ENCODE results near the gene ANP32A. TPM values are rescaled to one million over a fixed set of nuclear protein-coding genes. Genes with fewer than 3 reads are reported as not detected.

The ANP32A gene
- total RNA-seq, 4 donors from 2014 or later: 35.5 to 60.4 (median 47.3) TPM

DNA sequence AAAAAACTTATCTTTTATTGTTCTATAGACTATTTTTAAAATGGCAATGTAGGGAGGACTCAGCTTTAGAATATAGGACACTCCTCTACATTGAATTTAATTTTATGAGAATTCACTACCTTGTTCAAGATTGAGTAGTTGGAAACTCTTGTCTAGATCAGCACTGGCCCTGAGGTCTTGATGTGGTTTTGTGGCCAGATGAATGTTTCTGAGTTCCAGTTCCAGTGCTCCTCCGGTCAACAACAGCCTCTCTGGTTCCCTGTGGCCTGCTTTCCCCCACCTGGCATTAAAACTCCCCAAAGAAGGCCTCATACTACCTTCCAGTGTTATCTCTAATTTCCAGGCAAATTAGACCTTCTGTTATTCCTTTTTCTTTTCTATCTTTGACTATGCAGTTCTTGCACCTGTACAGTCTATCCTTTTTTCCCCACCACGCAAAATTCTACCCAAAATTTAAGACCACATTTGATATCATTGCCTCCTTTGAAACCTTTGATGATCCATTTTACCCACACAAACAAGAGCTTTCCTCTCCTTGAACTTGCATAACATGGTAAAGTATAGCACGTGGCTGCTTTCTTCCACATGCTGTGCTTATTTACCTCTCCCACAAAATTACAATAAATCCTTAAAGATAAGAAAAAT is 9.6 kb upstream of the ANP32A start:
- TF ChIP-seq, protein P1, sequence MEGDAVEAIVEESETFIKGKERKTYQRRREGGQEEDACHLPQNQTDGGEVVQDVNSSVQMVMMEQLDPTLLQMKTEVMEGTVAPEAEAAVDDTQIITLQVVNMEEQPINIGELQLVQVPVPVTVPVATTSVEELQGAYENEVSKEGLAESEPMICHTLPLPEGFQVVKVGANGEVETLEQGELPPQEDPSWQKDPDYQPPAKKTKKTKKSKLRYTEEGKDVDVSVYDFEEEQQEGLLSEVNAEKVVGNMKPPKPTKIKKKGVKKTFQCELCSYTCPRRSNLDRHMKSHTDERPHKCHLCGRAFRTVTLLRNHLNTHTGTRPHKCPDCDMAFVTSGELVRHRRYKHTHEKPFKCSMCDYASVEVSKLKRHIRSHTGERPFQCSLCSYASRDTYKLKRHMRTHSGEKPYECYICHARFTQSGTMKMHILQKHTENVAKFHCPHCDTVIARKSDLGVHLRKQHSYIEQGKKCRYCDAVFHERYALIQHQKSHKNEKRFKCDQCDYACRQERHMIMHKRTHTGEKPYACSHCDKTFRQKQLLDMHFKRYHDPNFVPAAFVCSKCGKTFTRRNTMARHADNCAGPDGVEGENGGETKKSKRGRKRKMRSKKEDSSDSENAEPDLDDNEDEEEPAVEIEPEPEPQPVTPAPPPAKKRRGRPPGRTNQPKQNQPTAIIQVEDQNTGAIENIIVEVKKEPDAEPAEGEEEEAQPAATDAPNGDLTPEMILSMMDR (IDR thresholded peaks at IDR 0.05): no peak
- DNase-seq (ENCODE audit: low spot score) (no peak), ATAC-seq (ENCODE audit: low FRiP score) (no peak)

DNA sequence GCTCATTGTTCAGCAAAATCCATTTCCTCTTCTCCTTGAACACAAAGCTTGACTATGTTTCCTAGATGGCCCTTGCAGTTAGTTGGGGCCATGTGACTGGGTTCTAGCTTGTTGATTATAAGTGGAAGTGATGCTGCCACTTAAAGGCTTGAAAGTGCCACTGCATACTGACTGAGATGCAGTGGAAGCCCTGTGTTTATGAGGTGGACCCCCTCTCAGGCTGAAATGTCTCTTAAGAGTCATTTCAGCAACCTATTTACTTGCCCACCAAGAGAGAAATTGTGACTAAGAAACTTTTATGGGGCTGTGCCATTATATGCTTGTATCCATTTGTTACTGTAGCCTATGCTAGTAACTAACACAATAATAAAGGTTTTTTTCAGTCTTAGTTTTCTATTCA is 8.4 kb upstream of the ANP32A start:
- ATAC-seq (ENCODE audit: low FRiP score): no peak
- no peak for DNase-seq (ENCODE audit: low spot score)
- TF ChIP-seq, protein P1 (IDR thresholded peaks at IDR 0.05): no peak

DNA sequence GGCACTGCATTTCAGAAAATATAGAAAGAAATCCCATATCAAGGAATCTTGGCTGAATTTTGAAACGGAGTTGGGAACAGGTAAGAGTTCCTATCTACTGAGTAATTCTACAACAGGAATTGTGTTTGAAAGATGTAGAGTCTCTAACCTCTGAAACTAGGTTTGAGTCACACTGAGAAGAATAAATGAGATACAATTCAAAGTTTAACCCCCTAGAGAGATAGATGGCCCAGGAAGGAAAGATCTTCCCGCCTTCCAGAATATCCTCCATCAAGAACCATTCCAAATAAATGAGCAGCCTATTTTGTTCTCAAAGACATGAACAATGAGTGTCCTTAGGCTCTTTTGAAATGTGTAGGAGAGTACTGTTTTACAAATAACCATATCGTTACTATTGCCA is 2.9 kb upstream of the ANP32A start:
- DNase-seq (ENCODE audit: low spot score) (no peak), ATAC-seq (ENCODE audit: low FRiP score) (no peak)
- TF ChIP-seq, protein P1 (IDR thresholded peaks at IDR 0.05): no peak

DNA sequence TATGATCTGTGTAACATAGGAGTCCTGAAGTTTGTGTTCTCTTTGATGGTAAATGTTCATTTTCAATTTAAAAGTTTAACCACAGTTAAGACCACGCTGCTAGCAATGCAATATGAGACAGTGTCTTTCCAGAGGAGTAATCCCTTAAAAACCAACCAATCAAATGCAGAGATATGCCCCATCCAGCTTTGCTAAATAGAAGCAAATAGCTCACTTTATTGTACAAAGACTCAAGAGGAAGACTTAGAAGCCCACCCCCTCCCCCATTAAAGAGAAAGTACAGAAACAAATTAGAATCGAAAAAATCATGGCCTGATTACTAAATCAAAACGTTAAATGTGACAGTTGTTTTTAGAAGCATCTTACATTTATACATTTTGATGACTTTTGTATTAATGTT is 2.1 kb upstream of the ANP32A start:
- DNase-seq (ENCODE audit: low spot score) (no peak), ATAC-seq (ENCODE audit: low FRiP score) (no peak)
- TF ChIP-seq, protein P1 (IDR thresholded peaks at IDR 0.05): no peak

DNA sequence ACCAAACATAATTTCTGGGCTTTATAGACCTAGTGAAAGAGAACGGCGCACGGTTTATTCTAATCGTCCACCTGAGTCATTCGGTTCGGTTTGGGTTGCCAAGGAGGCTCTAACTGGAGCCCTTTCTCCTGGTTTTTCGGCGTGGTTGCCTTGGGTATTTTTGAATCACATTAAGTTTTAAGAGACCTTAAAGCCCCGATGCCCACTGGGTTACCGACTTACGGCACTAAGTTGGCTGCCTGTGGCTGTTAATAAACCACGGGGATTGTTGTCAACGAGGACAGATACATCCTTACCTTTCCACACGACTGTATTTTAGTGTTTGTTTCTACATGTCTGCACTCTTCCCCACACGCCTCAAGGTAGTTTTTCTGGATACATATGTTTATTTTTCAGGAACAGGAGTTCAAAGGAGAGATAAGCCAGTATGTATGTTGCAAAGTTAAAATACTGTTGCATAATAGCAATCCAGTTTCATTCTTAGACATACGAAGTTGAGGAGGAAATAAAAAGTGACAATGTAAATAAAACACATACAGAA is 1.2 kb upstream of the ANP32A start:
- ATAC-seq (ENCODE audit: low FRiP score) (no peak), DNase-seq (ENCODE audit: low spot score) (no peak)
- TF ChIP-seq, protein P1 (IDR thresholded peaks at IDR 0.05): no peak

DNA sequence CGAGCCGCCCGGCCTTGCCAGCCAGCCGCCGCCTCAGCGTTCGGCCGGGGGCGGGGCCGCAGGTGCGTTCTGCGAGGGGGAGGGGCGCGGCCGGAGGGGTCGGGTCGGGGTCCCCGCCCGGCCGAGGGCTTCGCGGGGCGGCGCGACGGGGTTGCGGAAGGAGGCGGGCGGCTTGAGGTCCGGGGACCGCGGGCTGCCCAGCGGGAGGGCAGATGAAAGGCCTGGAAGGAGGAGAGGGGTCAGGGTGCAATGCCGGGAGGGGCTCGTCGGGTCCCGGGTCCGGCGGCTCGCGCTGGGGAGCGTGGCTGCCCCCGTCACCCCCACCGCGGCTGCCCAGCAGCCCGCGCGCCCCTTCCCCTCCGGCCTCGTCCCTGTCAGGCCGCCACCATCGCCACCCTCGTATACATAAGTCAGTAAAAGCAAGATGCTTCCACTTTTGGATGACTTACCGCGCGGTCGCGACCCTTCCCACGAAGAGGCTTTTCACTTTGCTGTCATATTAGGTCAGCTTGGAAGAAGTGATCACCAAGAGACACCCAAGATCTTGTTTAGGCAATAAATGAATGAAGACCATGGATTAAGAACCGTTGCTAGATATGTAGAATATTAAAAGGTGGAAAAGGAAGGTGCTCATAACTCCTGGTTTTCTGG is 620 bp upstream of the ANP32A start:
- ATAC-seq (ENCODE audit: low FRiP score) (peak; percentile 12), DNase-seq (ENCODE audit: low spot score) (no peak)

More for the DNA sequence above, 620 bp upstream of the ANP32A start:
- TF ChIP-seq, protein P1 (IDR thresholded peaks at IDR 0.05): no peak

Measured in omental fat pad (tissue), 4 donors.